GM21529 (cell line): ENCODE data around the gene MAPK8.
"Not testable (repeated sequence)": the region's sequence is repeated elsewhere in the genome, so short reads cannot be mapped to it uniquely, and the experiment has no call there.

Experiments
- ATAC-seq: cut with Tn5 transposase; IDR thresholded peaks from one replicate; pipeline ENCODE4 v1.9.1; 2021; ENCODE audit not compliant: unreplicated experiment

The MAPK8 gene

GRCh38 chr10:48306265-48306869 is at the start of gene MAPK8:
Gene MAPK8, plus strand, starts transcription at chr10:48306677. Its CDS starts 94,984 bp downstream, at chr10:48401661.
- peak; percentile 86 for ATAC-seq

DNA sequence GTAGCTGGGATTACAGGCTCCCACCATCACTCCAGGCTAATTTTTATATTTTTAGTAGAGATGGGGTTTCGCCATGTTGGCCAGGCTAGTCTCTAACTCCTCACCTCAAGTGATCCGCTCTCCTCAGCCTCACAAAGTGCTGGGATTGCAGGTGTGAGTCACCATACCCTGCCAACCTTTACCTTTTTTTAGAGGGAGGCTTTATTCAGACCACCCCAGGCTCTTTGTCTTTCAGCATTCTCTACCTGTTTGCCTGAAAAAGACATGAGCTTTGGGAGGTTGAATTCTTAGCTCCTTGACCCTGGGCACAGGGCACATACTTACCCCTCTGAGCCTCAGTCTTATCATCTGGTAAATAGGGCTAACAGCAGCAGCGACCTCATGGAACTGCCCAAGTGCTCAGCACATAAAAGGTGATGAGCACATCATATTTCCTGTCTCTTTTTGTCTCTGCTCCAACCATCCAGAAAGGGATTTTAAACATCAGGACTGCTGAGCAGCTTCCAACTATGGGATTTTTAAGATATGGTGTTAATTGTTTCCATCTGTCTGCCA is 49.0 kb upstream of the MAPK8 start:
- ATAC-seq, result no peak

- ATAC-seq, result no peak
Measured at GRCh38 chr10:48258105-48258504, 48.4 kb upstream of the MAPK8 start.

DNA sequence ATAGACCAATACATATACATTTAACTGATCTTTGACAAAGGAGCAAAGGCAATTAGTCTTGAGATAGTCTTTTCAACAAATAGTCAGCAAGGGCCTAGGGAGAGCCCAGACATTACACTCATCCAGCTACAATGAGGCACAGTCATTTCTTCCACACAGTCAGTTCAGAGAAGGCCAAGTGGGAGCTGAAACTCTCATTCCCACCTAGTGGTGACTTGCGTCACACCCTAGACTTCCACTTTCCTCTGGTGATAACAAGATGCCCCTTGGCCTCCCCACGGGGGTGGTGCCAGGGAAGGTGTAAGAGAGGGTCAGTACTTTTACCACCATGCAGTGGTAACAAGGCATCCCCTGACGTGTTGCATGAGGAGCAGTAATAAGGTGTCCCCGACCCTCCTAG is 39.9 kb upstream of the MAPK8 start:
- ATAC-seq, result no peak

DNA sequence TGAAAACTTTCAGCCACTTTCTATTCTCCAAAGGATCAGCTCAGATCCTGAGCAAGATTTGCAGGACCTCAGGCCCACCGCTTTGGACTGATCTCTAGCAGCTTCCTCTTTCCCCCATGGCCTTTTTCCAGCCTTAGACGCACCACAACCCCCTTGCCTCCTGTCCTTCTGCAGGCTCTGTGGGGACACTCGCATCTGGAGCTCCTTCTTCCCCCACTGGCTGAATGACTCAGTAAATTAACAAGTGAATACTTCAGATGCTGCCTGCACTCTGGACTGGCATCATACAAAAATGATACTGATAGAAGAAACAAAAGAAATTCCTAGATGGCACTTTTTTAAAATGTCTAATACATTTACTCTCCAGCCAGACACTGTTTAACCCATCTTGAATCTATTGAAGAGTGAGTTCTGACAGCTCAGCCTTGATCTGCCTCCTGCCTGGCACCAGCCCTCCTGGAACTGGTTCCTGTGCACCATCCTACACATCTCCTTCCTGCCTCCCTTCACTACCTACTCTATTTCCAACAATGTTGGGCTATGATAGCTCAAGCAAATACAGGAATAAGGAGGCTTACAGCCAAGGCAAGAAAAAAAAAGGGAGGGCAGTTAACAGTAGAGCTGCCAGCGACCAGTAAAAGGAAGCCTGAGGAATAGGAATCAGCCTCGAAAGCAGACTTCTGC is 35.3 kb upstream of the MAPK8 start:
- no peak for ATAC-seq

DNA sequence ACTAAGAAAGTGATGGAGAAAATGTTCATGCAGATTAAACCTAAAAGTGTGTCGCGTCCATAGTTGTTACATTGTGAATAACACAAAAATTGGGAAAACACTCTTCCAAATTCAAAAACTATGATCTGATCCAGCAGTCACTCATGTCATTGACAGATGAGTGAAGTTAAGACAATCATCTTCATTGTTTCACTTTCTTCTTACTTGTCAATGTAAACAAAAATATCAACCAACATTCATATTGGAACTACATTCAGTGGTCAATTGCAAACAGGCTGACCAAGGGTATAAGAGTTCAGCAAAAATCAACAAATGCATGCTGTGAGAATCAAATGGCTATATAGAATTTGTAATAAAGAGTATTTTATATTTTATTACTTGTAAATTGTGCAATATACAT is 33.8 kb upstream of the MAPK8 start:
- ATAC-seq, result no peak

DNA sequence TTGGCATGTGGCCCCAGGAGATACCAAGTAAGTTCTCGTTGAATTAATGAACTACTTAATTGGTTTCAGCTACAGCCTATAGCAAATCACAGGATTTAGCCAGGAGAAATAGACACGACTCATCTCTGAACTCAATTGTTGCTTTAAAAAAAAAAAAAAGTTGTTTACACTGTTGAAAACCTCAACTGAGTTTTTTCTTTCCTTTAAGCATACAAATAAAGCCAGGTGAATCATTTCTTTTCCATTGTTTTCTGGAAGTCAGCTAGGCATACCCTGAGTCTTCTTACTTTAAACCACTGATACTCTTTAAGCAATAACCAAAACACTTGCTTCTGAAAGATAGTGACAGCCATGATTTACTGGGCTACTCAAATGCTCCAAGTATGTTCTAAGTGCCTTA is 32.7 kb upstream of the MAPK8 start:
- no peak for ATAC-seq

- no peak for ATAC-seq
Measured at GRCh38 chr10:48274636-48275035, 31.8 kb upstream of the MAPK8 start, which contains the start of gene FRMPD2. Gene FRMPD2, minus strand, starts transcription at chr10:48274696. Its CDS starts 129 bp downstream, at chr10:48274567.

GRCh38 chr10:48277093-48277492 is 29.4 kb upstream of the MAPK8 start:
- ATAC-seq, result no peak

GRCh38 chr10:48279081-48279751 is 27.3 kb upstream of the MAPK8 start:
- ATAC-seq, result peak; percentile 87

- not testable (repeated sequence) for ATAC-seq
Measured at GRCh38 chr10:48281697-48282096, 24.8 kb upstream of the MAPK8 start.

DNA sequence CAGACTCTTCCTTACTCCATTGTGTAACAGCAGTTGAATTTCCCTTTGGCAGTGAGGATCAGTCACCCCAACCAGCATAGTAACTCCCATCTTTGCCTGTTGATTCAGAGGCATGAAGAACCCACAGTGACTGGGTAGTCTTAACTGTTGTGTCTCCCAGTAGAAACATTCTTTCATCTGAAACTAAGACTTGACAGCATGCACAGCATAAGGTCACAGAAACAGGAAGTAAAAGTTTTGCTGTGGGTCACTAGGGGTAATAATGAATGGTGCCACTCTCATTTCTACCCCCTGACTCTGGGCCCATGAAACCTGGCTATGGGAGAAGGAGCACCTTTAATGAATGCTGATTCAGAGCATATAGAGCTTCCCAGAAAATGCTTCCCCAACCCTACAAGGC is 23.6 kb upstream of the MAPK8 start:
- peak; percentile 58 for ATAC-seq

DNA sequence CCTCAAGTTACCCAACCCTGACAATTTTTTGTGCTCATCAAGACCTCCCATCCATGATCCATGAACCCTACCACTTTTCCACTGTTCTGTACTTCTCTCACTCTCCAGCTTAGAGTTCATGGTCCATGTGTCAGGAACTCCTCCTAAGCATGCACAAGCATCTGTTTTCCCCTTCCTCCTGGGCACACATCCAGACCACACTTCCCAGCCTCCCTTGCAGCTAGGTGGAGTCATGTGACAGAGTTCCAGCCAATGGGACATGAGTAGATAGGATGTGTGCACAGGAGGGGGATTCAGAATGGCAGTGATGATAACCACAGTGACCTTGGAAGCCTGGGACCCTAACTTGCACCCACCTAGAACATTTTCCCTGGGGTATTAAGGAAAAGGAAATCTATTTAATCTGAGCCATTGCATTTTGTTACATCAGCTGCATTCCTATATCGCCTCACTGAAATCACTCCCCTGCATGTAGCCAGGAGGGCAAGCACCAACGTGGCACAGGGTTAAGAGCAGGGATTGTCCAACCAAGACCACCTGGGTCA is 22.4 kb upstream of the MAPK8 start:
- ATAC-seq, result no peak

- ATAC-seq, result no peak
Measured at GRCh38 chr10:48284811-48285210, 21.7 kb upstream of the MAPK8 start.

DNA sequence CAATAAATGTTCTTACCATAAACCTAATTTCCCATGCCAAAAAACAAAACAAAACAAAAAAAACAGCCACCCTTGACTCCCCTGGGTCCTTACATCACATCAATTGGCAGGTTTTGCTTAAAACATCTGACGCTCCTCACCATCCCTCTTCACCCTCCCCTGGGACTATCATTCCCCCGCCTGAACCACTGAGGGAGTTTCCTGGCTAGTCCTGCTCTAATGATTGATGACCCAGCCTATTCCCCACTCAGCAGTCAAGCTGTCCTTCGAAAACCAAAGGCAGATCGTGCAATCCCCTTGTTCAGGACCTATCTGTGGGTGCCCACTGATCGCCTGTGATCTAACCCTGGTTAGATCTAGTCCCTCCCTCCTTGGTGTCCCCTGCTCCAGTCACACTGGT is 20.8 kb upstream of the MAPK8 start:
- ATAC-seq, result peak; percentile 32

DNA sequence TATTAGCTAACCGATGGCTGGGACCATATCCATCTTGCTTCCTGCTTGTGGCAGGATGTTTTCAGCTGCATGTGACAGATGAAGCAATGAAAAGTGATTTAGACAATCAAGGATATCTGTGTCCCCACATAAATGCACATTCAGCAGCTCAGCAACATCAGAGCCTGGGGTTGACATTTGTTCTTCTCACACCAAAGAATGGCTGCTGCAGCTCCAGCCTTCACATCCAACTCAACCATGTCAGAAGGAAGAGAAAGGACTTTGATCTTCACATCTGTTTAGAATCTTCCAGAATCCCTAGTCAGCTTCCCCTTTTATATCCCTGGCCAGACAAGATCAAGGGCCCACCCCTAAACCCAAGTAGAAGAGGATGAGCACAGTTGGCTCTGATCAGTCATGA is 20.1 kb upstream of the MAPK8 start:
- no peak for ATAC-seq

DNA sequence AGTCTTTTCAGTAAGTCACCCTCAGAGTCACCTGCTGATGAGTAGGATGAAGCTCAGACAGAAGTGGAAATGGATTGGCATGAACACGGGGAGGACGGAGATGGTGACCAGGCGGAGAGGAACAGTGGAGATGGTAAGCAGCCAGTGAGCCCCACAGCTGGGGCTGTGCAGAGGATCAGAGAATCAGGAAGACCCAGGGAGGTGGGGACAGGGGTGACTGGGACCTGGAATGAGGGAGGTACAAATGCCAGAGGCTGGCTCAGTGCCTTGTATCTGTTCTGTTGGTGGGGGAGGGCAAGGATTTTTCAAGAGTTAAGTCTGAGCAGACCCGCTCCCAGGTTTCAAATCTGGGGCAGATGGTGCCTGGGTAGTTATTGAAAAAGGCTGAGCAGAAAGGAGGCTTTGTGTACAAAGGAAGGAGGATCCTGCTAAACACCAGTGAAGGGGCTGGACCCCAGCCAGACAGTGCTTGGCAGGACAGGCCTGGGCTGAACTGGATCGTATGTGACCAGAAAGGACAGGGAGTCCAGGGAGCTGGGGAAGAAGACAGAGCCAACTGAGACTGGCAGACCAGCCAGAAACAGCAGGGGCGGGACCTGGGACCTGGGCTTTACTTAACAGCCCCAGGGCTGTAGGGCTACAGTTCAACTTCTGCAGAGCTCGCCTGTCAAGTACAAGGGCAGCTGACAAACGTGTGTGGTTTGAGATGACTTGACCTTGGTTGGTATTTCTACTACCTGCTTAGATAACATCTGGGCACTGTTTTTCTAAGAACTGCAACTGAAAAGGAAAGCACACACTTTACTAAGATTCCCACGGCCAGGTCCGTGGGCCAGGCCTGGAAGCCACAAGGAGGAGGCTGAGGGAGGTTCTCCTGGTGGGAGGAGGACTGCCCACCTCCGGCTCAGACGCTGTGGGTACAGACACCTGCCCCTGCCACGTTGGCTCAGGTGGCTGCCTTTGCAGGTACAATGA is 18.8 kb upstream of the MAPK8 start:
- ATAC-seq, result peak; percentile 38

GRCh38 chr10:48288661-48289060 is 17.8 kb upstream of the MAPK8 start:
- no peak for ATAC-seq

GRCh38 chr10:48289501-48290238 is 16.8 kb upstream of the MAPK8 start:
- peak; percentile 47 for ATAC-seq

- ATAC-seq, result no peak
Measured at GRCh38 chr10:48290286-48290685, 16.2 kb upstream of the MAPK8 start.
